Vagina (tissue), 2 donors: Measurements from ENCODE around the gene DET1.

Experiments used
- CTCF ChIP-seq, 3 experiments: fragments of 450-650 bp in 2 of 3; fragments of 200-600 bp in 1 of 3; sonication (generic) in 1 of 3; IDR thresholded peaks; one replicate each; pipeline ENCODE4 v1.5.1; 2017 to 2019; ENCODE audit warnings: antibody characterized with exemption in 3 of 3, mild to moderate bottlenecking in 2 of 3, moderate library complexity in 2 of 3
- POLR2A ChIP-seq, 2 donors: fragments of 450-650 bp; IDR thresholded peaks; one replicate each; pipeline ENCODE4 v1.6.1; 2017; ENCODE audit warnings: antibody characterized with exemption in 2 of 2, mild to moderate bottlenecking in 2 of 2, moderate library complexity in 2 of 2

DNA sequence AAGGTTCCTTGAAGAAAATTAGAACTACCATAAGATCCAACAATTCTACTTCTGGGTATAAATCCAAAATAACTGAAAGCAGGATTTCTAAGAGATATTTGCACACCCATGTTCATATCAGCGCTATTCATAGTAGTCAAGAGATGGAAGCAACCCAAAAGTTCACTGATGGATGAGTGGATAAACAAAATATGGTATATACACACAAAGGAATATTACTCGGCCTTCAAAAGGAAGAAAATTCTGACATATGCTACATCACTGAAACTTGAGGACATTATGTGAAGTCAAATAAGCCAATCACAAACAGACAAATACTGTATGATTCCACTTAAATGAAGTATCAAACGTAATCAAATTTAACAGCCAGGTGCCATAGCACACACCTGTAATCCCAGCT is 13.1 kb downstream of the DET1 start:
- TF ChIP-seq CTCF (IDR thresholded peaks at IDR 0.05) (no peak), POLR2A (IDR thresholded peaks at IDR 0.05) (no peak)
